Measurements from ENCODE around the gene ULK3.
A peak's percentile ranks its signal among the peaks of the same experiment; 100 is the strongest.

ULK3 gene

GRCh38 chr15:74815121-74815934, 27.6 kb downstream of the ULK3 start:
- H3K27ac ChIP-seq (replicated peaks), result no peak overlapping the region
- no peak overlapping the region for H3K4me3 ChIP-seq (replicated peaks; ENCODE audit: insufficient read depth, low read length)
- TF ChIP-seq GABPA (IDR thresholded peaks at IDR 0.05; ENCODE audit: low read depth) (no peak), SPI1 (IDR thresholded peaks at IDR 0.05; ENCODE audit: borderline replicate concordance, low read depth) (peak; percentile 52; the same call in 1 of the 2 replicates)
- H3K27me3 ChIP-seq (ENCODE audit: insufficient read depth, poor library complexity, severe bottlenecking), result no peaks in the 10 kb centered on the region
- no peak for DNase-seq (ENCODE audit: low read depth in 1 of 2, low spot score in 1 of 2)

- H3K4me3 ChIP-seq (replicated peaks; ENCODE audit: insufficient read depth, low read length), result no peak within 1 kb of the TSS
- no peaks in the 10 kb centered on the region for H3K27me3 ChIP-seq (ENCODE audit: insufficient read depth, poor library complexity, severe bottlenecking)
- H3K27ac ChIP-seq (replicated peaks), result no peak within 1 kb of the TSS
- TF ChIP-seq CTCF (IDR thresholded peaks at IDR 0.05; ENCODE audit: insufficient read depth, low read length) (no peak), REST (IDR thresholded peaks at IDR 0.05; ENCODE audit: insufficient replicate concordance, low read depth) (no peak), POLR2AphosphoS5 (IDR thresholded peaks at IDR 0.05; ENCODE audit: low read depth) (no peak), SPI1 (IDR thresholded peaks at IDR 0.05; ENCODE audit: borderline replicate concordance, low read depth) (no peak), GABPA (IDR thresholded peaks at IDR 0.05; ENCODE audit: low read depth) (no peak)
- DNase-seq (ENCODE audit: low read depth in 1 of 2, low spot score in 1 of 2), result no peak
Measured at GRCh38 chr15:74812533-74812932, 30.4 kb downstream of the ULK3 start, which contains the start of gene LMAN1L. LMAN1L (plus strand) TSS chr15:74812835; CDS start chr15:74812855, 20 bp downstream.

GRCh38 chr15:74809956-74810355, 33.0 kb downstream of the ULK3 start:
- Histone ChIP-seq H3K27me3 (ENCODE audit: insufficient read depth, poor library complexity, severe bottlenecking) (no peaks in the 10 kb centered on the region), H3K27ac (replicated peaks) (no peak overlapping the region), H3K4me3 (replicated peaks; ENCODE audit: insufficient read depth, low read length) (no peak overlapping the region)
- no peak for DNase-seq (ENCODE audit: low read depth in 1 of 2, low spot score in 1 of 2)
- TF ChIP-seq POLR2AphosphoS5 (IDR thresholded peaks at IDR 0.05; ENCODE audit: low read depth) (no peak), SPI1 (IDR thresholded peaks at IDR 0.05; ENCODE audit: borderline replicate concordance, low read depth) (no peak), CTCF (IDR thresholded peaks at IDR 0.05; ENCODE audit: insufficient read depth, low read length) (no peak), REST (IDR thresholded peaks at IDR 0.05; ENCODE audit: insufficient replicate concordance, low read depth) (no peak), GABPA (IDR thresholded peaks at IDR 0.05; ENCODE audit: low read depth) (no peak)

GRCh38 chr15:74809242-74809641, 33.7 kb downstream of the ULK3 start:
- Histone ChIP-seq H3K27me3 (ENCODE audit: insufficient read depth, poor library complexity, severe bottlenecking) (no peaks in the 10 kb centered on the region), H3K27ac (replicated peaks) (no peak overlapping the region), H3K4me3 (replicated peaks; ENCODE audit: insufficient read depth, low read length) (no peak overlapping the region)
- no peak for DNase-seq (ENCODE audit: low read depth in 1 of 2, low spot score in 1 of 2)
- no peak for TF ChIP-seq SPI1 (IDR thresholded peaks at IDR 0.05; ENCODE audit: borderline replicate concordance, low read depth)
- TF ChIP-seq GABPA (IDR thresholded peaks at IDR 0.05; ENCODE audit: low read depth), result no peak
- TF ChIP-seq REST (IDR thresholded peaks at IDR 0.05; ENCODE audit: insufficient replicate concordance, low read depth), result no peak
- TF ChIP-seq CTCF (IDR thresholded peaks at IDR 0.05; ENCODE audit: insufficient read depth, low read length), result no peak
- no peak for TF ChIP-seq POLR2AphosphoS5 (IDR thresholded peaks at IDR 0.05; ENCODE audit: low read depth)
